H1 (cell line): ENCODE data around the gene FUT6. TPM values are rescaled to one million over a fixed set of nuclear protein-coding genes. Genes with fewer than 3 reads are reported as not detected.

Experiments used
- CTCF ChIA-PET: fragments of 300-600 bp; sonication (Branson Sonifier 250); formaldehyde crosslinking; loops from one replicate; lab custom pipeline; 2021; ENCODE audit not compliant: partially characterized antibody; lab: Charles Lee
- POLR2A ChIA-PET: fragments of 300-600 bp; sonication (Branson Sonifier 250); formaldehyde crosslinking; loops from one replicate; lab custom pipeline; 2021; ENCODE audit warnings: inconsistent platforms; ENCODE audit not compliant: partially characterized antibody; lab: Charles Lee
- DNase-seq, 2 experiments: peaks; one replicate each; pipeline versions ENCODE4 v3.0.0 to v3.0.0-alpha.2; 2010 to 2022; ENCODE audit warnings: low spot score in 2 of 2, low read depth in 1 of 2, mixed read lengths in 1 of 2
- FAIRE-seq: peaks from 2 replicates; lab custom pipeline; 2011; peaks lifted over from hg19 to GRCh38; lab: Jason Lieb, UNC
- H2AFZ ChIP-seq: 2 replicates; pipeline ENCODE4 v1.8.1; 2012; ENCODE audit warnings: low read length, inconsistent platforms
- H2AK5ac ChIP-seq: 2 replicates; pipeline ENCODE4 v1.6.1; 2013; ENCODE audit warnings: low read depth, low read length
- H2BK120ac ChIP-seq: replicated peaks from 2 replicates; pipeline ENCODE3; 2013; ENCODE audit warnings: low read depth, low read length, inconsistent platforms
- H2BK12ac ChIP-seq: 2 replicates; pipeline ENCODE4 v1.6.1; 2013; ENCODE audit warnings: low read depth, low read length
- H2BK15ac ChIP-seq: 2 replicates; pipeline ENCODE4 v1.6.1; 2013; ENCODE audit warnings: low read length
- H2BK20ac ChIP-seq: 2 replicates; pipeline ENCODE4 v1.6.1; 2013; ENCODE audit warnings: low read length
- H2BK5ac ChIP-seq: 2 replicates; pipeline ENCODE4 v1.6.1; 2013; ENCODE audit warnings: low read depth, low read length
- H3K14ac ChIP-seq: 2 replicates; pipeline ENCODE4 v1.6.1; 2013; ENCODE audit warnings: inconsistent platforms; ENCODE audit not compliant: insufficient read length
- H3K18ac ChIP-seq: 2 replicates; pipeline ENCODE4 v1.6.1; 2013; ENCODE audit warnings: low read length; ENCODE audit errors: extremely low read depth
- H3K23ac ChIP-seq: 2 replicates; pipeline ENCODE4 v1.6.1; 2013; ENCODE audit warnings: inconsistent platforms; ENCODE audit not compliant: insufficient read length
- H3K23me2 ChIP-seq: 2 replicates; pipeline ENCODE4 v1.6.1; 2013; ENCODE audit warnings: low read depth, low read length
- H3K27ac ChIP-seq: 2 replicates; pipeline ENCODE4 v1.6.1; 2011; ENCODE audit warnings: low read depth, low read length, inconsistent platforms
- H3K27me3 ChIP-seq, 4 experiments: replicated peaks in 1 of 4; 1 replicate in 1 of 4; 2 replicates in 3 of 4; pipeline versions ENCODE4 v1.6.1 to v1.8.1; 2011 to 2013; ENCODE audit warnings: low read length in 3 of 4, mild to moderate bottlenecking in 3 of 4, inconsistent platforms in 2 of 4, mixed read lengths in 2 of 4, moderate library complexity in 1 of 4; ENCODE audit not compliant: control insufficient read depth in 3 of 4, insufficient read depth in 3 of 4; ENCODE audit errors: extremely low read depth in 1 of 4
- H3K36me3 ChIP-seq, 4 experiments: 2 replicates each; pipeline versions ENCODE4 v1.6.1 to v1.8.1; 2011 to 2013; ENCODE audit warnings: mild to moderate bottlenecking in 4 of 4, low read length in 3 of 4, moderate library complexity in 2 of 4, control low read depth in 1 of 4, inconsistent platforms in 1 of 4; ENCODE audit not compliant: insufficient read depth in 4 of 4, control insufficient read depth in 2 of 4
- H3K4ac ChIP-seq: replicated peaks from 2 replicates; pipeline ENCODE3; 2013; ENCODE audit warnings: low read length, low read depth, mixed read lengths, inconsistent platforms; ENCODE audit not compliant: insufficient read length
- H3K4me1 ChIP-seq, 4 experiments: replicated peaks in 1 of 4; 1 replicate in 1 of 4; 2 replicates in 3 of 4; pipeline versions ENCODE4 v1.6.1 to v1.8.1; 2011 to 2013; ENCODE audit warnings: low read length in 3 of 4, inconsistent platforms in 2 of 4, mixed read lengths in 1 of 4; ENCODE audit not compliant: insufficient read depth in 4 of 4, control insufficient read depth in 3 of 4
- H3K4me2 ChIP-seq, 2 experiments: 2 replicates each; pipeline versions ENCODE4 v1.6.1 to v1.8.1; 2011 to 2013; ENCODE audit warnings: low read depth in 2 of 2, low read length in 2 of 2, control low read depth in 1 of 2, inconsistent platforms in 1 of 2, mild to moderate bottlenecking in 1 of 2; ENCODE audit not compliant: insufficient read depth in 1 of 2
- H3K4me3 ChIP-seq, 4 experiments: fragments of 200-600, 300-600 bp in 1 of 4; sonication (generic), shearing (Covaris generic), sonication (Bioruptor Twin) in 1 of 4; 2 replicates each; pipeline versions ENCODE4 v1.5.1 to v1.8.1; 2011 to 2016; ENCODE audit warnings: low read length in 4 of 4, low read depth in 3 of 4, control low read depth in 2 of 4, inconsistent platforms in 2 of 4, mild to moderate bottlenecking in 2 of 4, mixed read lengths in 1 of 4, moderate library complexity in 1 of 4; ENCODE audit not compliant: insufficient read depth in 2 of 4; ENCODE audit errors: extremely low read depth in 1 of 4
- H3K56ac ChIP-seq: replicated peaks from 2 replicates; pipeline ENCODE3; 2013; ENCODE audit warnings: low read depth, mild to moderate bottlenecking, mixed read lengths, low read length, inconsistent platforms; ENCODE audit not compliant: insufficient read length
- H3K79me1 ChIP-seq: 2 replicates; pipeline ENCODE4 v1.6.1; 2013; ENCODE audit warnings: low read depth, low read length, control low read depth
- H3K79me2 ChIP-seq, 2 experiments: 2 replicates each; pipeline versions ENCODE4 v1.6.1 to v1.8.1; 2012 to 2013; ENCODE audit warnings: low read length in 2 of 2, mild to moderate bottlenecking in 2 of 2, inconsistent platforms in 1 of 2; ENCODE audit not compliant: insufficient read depth in 2 of 2, control insufficient read depth in 1 of 2
- H3K9ac ChIP-seq, 4 experiments: replicated peaks in 1 of 4; 1 replicate in 1 of 4; 2 replicates in 3 of 4; pipeline versions ENCODE4 v1.6.1 to v1.8.1; 2011 to 2013; ENCODE audit warnings: low read depth in 3 of 4, low read length in 3 of 4, control low read depth in 2 of 4, mild to moderate bottlenecking in 2 of 4, moderate library complexity in 2 of 4, inconsistent platforms in 1 of 4; ENCODE audit errors: extremely low read depth in 1 of 4
- H3K9me3 ChIP-seq, 2 experiments: 2 replicates each; pipeline versions ENCODE4 v1.6.1 to v1.8.1; 2012 to 2013; ENCODE audit warnings: mild to moderate bottlenecking in 2 of 2, moderate library complexity in 2 of 2, control low read depth in 1 of 2, inconsistent platforms in 1 of 2, low read depth in 1 of 2, low read length in 1 of 2, mixed read lengths in 1 of 2; ENCODE audit not compliant: insufficient read depth in 2 of 2
- H4K20me1 ChIP-seq, 2 experiments: replicated peaks in 1 of 2; 2 replicates each; pipeline versions ENCODE3 to v1.8.1; 2011 to 2013; ENCODE audit warnings: inconsistent platforms in 2 of 2, low read length in 2 of 2, mild to moderate bottlenecking in 1 of 2; ENCODE audit not compliant: insufficient read depth in 2 of 2, control insufficient read depth in 1 of 2
- H4K5ac ChIP-seq: 2 replicates; pipeline ENCODE4 v1.6.1; 2013; ENCODE audit warnings: low read length, low read depth, mixed read lengths, inconsistent platforms; ENCODE audit not compliant: insufficient read length
- H4K8ac ChIP-seq: 2 replicates; pipeline ENCODE4 v1.8.0; 2013; ENCODE audit warnings: mild to moderate bottlenecking, moderate library complexity, low read length, inconsistent platforms; ENCODE audit not compliant: insufficient read depth; ENCODE audit errors: extremely low read depth
- H4K91ac ChIP-seq: replicated peaks from 2 replicates; pipeline ENCODE3; 2013; ENCODE audit warnings: low read length, mixed read lengths, inconsistent platforms; ENCODE audit not compliant: insufficient read length
- EZH2 ChIP-seq: fragments of 200-600 bp; sonication (generic); IDR thresholded peaks from 2 replicates; pipeline ENCODE4 v1.7.1; 2012; ENCODE audit warnings: low read depth, mild to moderate bottlenecking, moderate library complexity, low read length, inconsistent platforms; ENCODE audit not compliant: severe bottlenecking
- RBBP5 ChIP-seq: IDR thresholded peaks from 2 replicates; pipeline ENCODE4 v1.7.1; 2012; ENCODE audit warnings: low read depth, mild to moderate bottlenecking, inconsistent platforms, low read length, moderate library complexity, borderline replicate concordance
- YY1 ChIP-seq: IDR thresholded peaks from 2 replicates; pipeline ENCODE4 v1.6.1; 2011; ENCODE audit warnings: low read depth, mild to moderate bottlenecking, low read length
- WGBS, 2 experiments: shearing (Covaris generic) in 1 of 2; methylation state at CpG; one replicate each; pipeline versions ENCODE4 v1.1.6 to v1.1.7; 2013 to 2015; ENCODE audit warnings: low lambda C conversion rate in 2 of 2, mixed read lengths in 2 of 2, inconsistent platforms in 1 of 2, low coverage in 1 of 2, missing lambda C conversion rate in 1 of 2; ENCODE audit not compliant: insufficient replicate concordance in 2 of 2, insufficient coverage in 1 of 2, insufficient read length in 1 of 2; ENCODE audit errors: extremely low coverage in 1 of 2, missing lambda C conversion rate in 1 of 2; 5-methylcytosine and 5-hydroxymethylcytosine counted together
- polyA plus RNA-seq, 7 experiments: library from polyadenylated mRNA; depleted of rRNA in 3 of 7; stranded (reverse) in 5 of 7; unstranded in 2 of 7; fragments of >200 nt in 5 of 7; fragments of 200-250 nt in 2 of 7; gene quantifications; 1 replicate in 5 of 7; 2 replicates in 1 of 7; 4 replicates in 1 of 7; pipeline versions ENCODE4 v1.2.1 to v1.2.3, GENCODE V29; 2011 to 2013; ENCODE audit warnings: missing spikeins in 2 of 7, mixed read lengths in 2 of 7
- total RNA-seq: library from RNA; stranded (reverse); fragmentation: NEBNext Ultra II Directional; extraction: Animal tissue kit (Norgen Biotek cat#: 25700); gene quantifications from 2 replicates; pipeline ENCODE4 v1.2.1, GENCODE V29; 2021

The FUT6 gene
- total and polyA plus RNA-seq, 2 of the 8 experiments (the other 6 are each of a cell fraction or from before 2014, with no cell fraction given): not detected

DNA sequence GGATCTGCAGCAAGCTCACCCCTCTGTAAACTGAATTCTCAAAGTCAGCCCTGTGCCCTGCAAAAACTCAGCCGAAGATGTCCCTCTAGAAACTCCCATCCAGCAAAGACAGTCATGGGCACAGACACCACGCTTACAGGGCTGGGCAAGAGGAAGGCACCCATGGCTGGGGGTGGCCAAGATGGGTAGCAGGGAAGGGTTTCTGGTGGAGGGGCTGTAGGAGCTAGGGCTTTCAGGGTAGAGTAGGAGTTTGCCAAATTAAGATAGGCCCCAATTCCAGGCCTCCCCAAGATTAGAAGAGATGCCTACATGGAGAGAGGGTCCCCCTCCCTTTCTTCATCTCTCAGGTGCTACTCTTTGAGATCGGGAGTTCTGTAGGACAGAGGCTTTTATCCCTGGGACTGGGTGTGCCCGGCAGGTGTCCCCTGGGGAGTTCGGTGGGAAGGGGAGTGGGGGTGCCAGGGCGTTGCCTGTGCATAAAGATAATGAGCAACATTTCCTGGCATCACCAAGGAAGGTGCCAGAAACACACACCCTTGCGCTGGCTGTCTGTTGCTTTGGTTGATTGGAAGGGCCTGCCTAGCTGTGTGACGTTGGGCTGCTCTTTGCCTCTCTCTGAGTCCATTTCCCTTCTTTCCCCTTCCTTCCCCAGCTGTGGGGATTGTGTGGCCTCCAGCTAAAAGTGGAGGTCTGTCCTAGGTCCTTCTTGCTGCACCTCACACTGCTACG is 25.2 kb downstream of the FUT6 start:
- H2BK5ac ChIP-seq: no peak overlapping the region
- H4K5ac ChIP-seq: no peak overlapping the region
- H3K79me2 ChIP-seq: no peaks in the 10 kb centered on the region
- H2AFZ ChIP-seq: no peak overlapping the region
- H2BK12ac ChIP-seq: no peak overlapping the region
- H3K79me1 ChIP-seq: no peaks in the 10 kb centered on the region
- H2BK15ac ChIP-seq: no peak overlapping the region
- H3K9ac ChIP-seq: no peak overlapping the region
- no peak overlapping the region for H4K91ac ChIP-seq
- H3K27me3 ChIP-seq: no peaks in the 10 kb centered on the region
- TF ChIP-seq RBBP5 (no peak), EZH2 (no peak), YY1 (no peak)
- TF ChIP-seq, all 59 proteins: peak for 0
- peaks cover 0 to 2% of the 10 kb centered on the region in 2 experiments for H4K20me1 ChIP-seq
- no peak overlapping the region for H2BK20ac ChIP-seq
- H3K23me2 ChIP-seq: no peaks in the 10 kb centered on the region
- H3K4me3 ChIP-seq: no peak overlapping the region
- POLR2A ChIA-PET: interaction anchor here (0.7 to 2.0 kb wide), 3 partner anchors 10 to 79 kb away, joined by 3 to 12 read pairs (median 3); no protein-coding TSS in a partner anchor
- H3K56ac ChIP-seq: no peak overlapping the region
- no peak overlapping the region for H3K4me2 ChIP-seq
- no peak overlapping the region for H3K18ac ChIP-seq
- H3K9me3 ChIP-seq: no peaks in the 10 kb centered on the region
- no peak overlapping the region for H2AK5ac ChIP-seq
- CTCF ChIA-PET: interaction anchor here (0.5 to 1.8 kb wide), 6 partner anchors 10 to 237 kb away, joined by 3 to 8 read pairs (median 4); no protein-coding TSS in a partner anchor
- H3K14ac ChIP-seq: no peak overlapping the region
- H3K4ac ChIP-seq: no peak overlapping the region
- no peak for FAIRE-seq
- DNase-seq: no peak
- no peak overlapping the region for H3K23ac ChIP-seq
- no peak overlapping the region for H3K27ac ChIP-seq
- 81% methylated on average over 9 of the region's 9 CpGs; no CpG with 5 or more reads in 1 of the 2 experiments for WGBS, 2 experiments
- H2BK120ac ChIP-seq: no peak overlapping the region
- no peak overlapping the region; the same call in 1 of the 2 replicates for H4K8ac ChIP-seq
- no peaks in the 10 kb centered on the region for H3K4me1 ChIP-seq
- no peaks in the 10 kb centered on the region for H3K36me3 ChIP-seq
